ENCODE results near the gene DENND4C.

GRCh38 chr9:19239955-19240354 is 9.5 kb downstream of the DENND4C start:
- TF ChIP-seq CTCF (IDR thresholded peaks at IDR 0.05 in 8 of 11, conservative IDR thresholded peaks at IDR 0.05 in 3 of 11): no peak
- TF ChIP-seq POLR2AphosphoS5 (IDR thresholded peaks at IDR 0.05): no peak
- TF ChIP-seq POLR2A (IDR thresholded peaks at IDR 0.05): no peak
